ENCODE results near the gene PML. TPM values are rescaled to one million over a fixed set of nuclear protein-coding genes. Genes with fewer than 3 reads are reported as not detected.

Gene PML
- total RNA-seq, 1 experiment from 2014 or later, result 24.6 TPM

- WGBS (ENCODE audit: extremely low coverage, insufficient read length, low lambda C conversion rate), result no CpG with 5 or more reads among the region's 31 CpGs
- no peak overlapping the region for H2BK5ac ChIP-seq (ENCODE audit: insufficient read length, low read length)
- H3K4me1 ChIP-seq (ENCODE audit: insufficient read depth, low read length), result peaks cover 3% of the 10 kb centered on the region; the same call in 1 of the 2 replicates
- H3T11ph ChIP-seq (ENCODE audit: low read length), result no peak overlapping the region
- H3K27me3 ChIP-seq (ENCODE audit: insufficient read depth, low read length), result no peaks in the 10 kb centered on the region
- no peak overlapping the region for H3K27ac ChIP-seq (ENCODE audit: insufficient read length, low read depth, low read length)
- no peak overlapping the region for H3K14ac ChIP-seq (ENCODE audit: insufficient read depth, low read length)
- H2BK15ac ChIP-seq (ENCODE audit: low read depth, low read length), result no peak overlapping the region
- H3K79me1 ChIP-seq (ENCODE audit: insufficient read depth, low read depth, low read length, poor library complexity, severe bottlenecking), result no peaks in the 10 kb centered on the region
- H3K4me3 Mint-ChIP-seq, result no peak overlapping the region
- H4K5ac ChIP-seq (ENCODE audit: insufficient read length, low read depth, low read length), result no peak overlapping the region
- no peak overlapping the region for H3K18ac ChIP-seq (ENCODE audit: insufficient read length, low read depth, low read length)
- no peaks in the 10 kb centered on the region for H3K79me2 ChIP-seq (ENCODE audit: insufficient read depth, low read length)
- H4K91ac ChIP-seq (ENCODE audit: insufficient read length, low read depth, low read length), result no peak overlapping the region
- H3K23me2 ChIP-seq (ENCODE audit: insufficient read length, low read depth, low read length, poor library complexity, severe bottlenecking), result no peaks in the 10 kb centered on the region
- no peaks in the 10 kb centered on the region for H3K9me3 Mint-ChIP-seq
- H3K27ac Mint-ChIP-seq, result no peak overlapping the region
- no peak overlapping the region for H2BK120ac ChIP-seq (ENCODE audit: low read depth, low read length, poor library complexity, severe bottlenecking)
- H3K9me3 ChIP-seq (ENCODE audit: control insufficient read depth, low read depth, low read length), result no peaks in the 10 kb centered on the region
- H3K23ac ChIP-seq (ENCODE audit: insufficient read length, low read depth, low read length), result no peak overlapping the region
- no peak overlapping the region for H2AK5ac ChIP-seq (ENCODE audit: insufficient read length, low read length)
- H2AFZ ChIP-seq (ENCODE audit: low read length), result no peak overlapping the region
- TF ChIP-seq, protein P1, sequence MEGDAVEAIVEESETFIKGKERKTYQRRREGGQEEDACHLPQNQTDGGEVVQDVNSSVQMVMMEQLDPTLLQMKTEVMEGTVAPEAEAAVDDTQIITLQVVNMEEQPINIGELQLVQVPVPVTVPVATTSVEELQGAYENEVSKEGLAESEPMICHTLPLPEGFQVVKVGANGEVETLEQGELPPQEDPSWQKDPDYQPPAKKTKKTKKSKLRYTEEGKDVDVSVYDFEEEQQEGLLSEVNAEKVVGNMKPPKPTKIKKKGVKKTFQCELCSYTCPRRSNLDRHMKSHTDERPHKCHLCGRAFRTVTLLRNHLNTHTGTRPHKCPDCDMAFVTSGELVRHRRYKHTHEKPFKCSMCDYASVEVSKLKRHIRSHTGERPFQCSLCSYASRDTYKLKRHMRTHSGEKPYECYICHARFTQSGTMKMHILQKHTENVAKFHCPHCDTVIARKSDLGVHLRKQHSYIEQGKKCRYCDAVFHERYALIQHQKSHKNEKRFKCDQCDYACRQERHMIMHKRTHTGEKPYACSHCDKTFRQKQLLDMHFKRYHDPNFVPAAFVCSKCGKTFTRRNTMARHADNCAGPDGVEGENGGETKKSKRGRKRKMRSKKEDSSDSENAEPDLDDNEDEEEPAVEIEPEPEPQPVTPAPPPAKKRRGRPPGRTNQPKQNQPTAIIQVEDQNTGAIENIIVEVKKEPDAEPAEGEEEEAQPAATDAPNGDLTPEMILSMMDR (conservative IDR thresholded peaks at IDR 0.05), result no peak
- H3K4me2 ChIP-seq (ENCODE audit: insufficient read depth, insufficient read length, low read length), result no peak overlapping the region
- DNase-seq, result no peak
- H2BK20ac ChIP-seq (ENCODE audit: low read depth, low read length, poor library complexity, severe bottlenecking), result no peak overlapping the region
- H3K9ac ChIP-seq (ENCODE audit: extremely low read depth, insufficient read length, low read length), result no peak overlapping the region
- H3K27me3 Mint-ChIP-seq (ENCODE audit: low read depth), result peaks cover 13% of the 10 kb centered on the region
- H3K4ac ChIP-seq (ENCODE audit: low read depth, low read length), result no peak overlapping the region
- H3K56ac ChIP-seq (ENCODE audit: insufficient read length, low read depth, low read length), result no peak overlapping the region
- H2BK12ac ChIP-seq (ENCODE audit: insufficient read length, low read depth, low read length), result no peak overlapping the region
- no peaks in the 10 kb centered on the region for H4K20me1 ChIP-seq (ENCODE audit: control insufficient read depth, insufficient read depth, insufficient read length)
- peaks cover 19 to 20% of the 10 kb centered on the region in 2 experiments for H3K4me1 Mint-ChIP-seq
- H3K36me3 Mint-ChIP-seq (ENCODE audit: insufficient read depth in 1 of 3, low read depth in 3 of 3), result no peaks in the 10 kb centered on the region
- no peak overlapping the region for H4K8ac ChIP-seq (replicated peaks; ENCODE audit: insufficient read length, low read depth, low read length)
These were observed 50.0 kb downstream of the PML start for GRCh38 chr15:74044267-74045110.

Data from H9 (cell line).